KMS-11 (cell line): Measurements from ENCODE around the gene VAMP1.
"Not testable (repeated sequence)": the region's sequence is repeated elsewhere in the genome, so short reads cannot be mapped to it uniquely, and the experiment has no call there.

ENCODE experiments used
- H2AFZ ChIP-seq: fragments of 200-600 bp; sonication (generic); 2 replicates; pipeline ENCODE4 v1.6.1; 2016; ENCODE audit warnings: antibody characterized with exemption, mixed run types, low read depth
- H3K27ac ChIP-seq: fragments of 200-600 bp; sonication (generic); 2 replicates; pipeline ENCODE4 v1.6.1; 2016; ENCODE audit warnings: mild to moderate bottlenecking, mixed run types
- H3K27me3 ChIP-seq: fragments of 200-600 bp; sonication (generic); 2 replicates; pipeline ENCODE4 v1.6.1; 2017; ENCODE audit warnings: mild to moderate bottlenecking, low read depth, mixed run types, moderate library complexity; ENCODE audit not compliant: insufficient read depth
- H3K36me3 ChIP-seq: fragments of 200-600 bp; sonication (generic); 2 replicates; pipeline ENCODE4 v1.6.1; 2017; ENCODE audit warnings: mild to moderate bottlenecking, mixed run types; ENCODE audit not compliant: insufficient read depth
- H3K4me1 ChIP-seq: fragments of 200-600 bp; sonication (generic); 2 replicates; pipeline ENCODE4 v1.6.1; 2016; ENCODE audit warnings: mild to moderate bottlenecking, low read depth, mixed run types; ENCODE audit not compliant: poor library complexity, severe bottlenecking
- H3K4me2 ChIP-seq: fragments of 200-600 bp; sonication (generic); 2 replicates; pipeline ENCODE4 v1.7.0; 2016; ENCODE audit warnings: mild to moderate bottlenecking, mixed run types
- H3K4me3 ChIP-seq: fragments of 200-600 bp; sonication (generic); IDR thresholded peaks from 2 replicates; pipeline ENCODE4 v1.6.1; 2017; ENCODE audit warnings: low read depth, low read length, mixed read lengths; ENCODE audit not compliant: insufficient read depth
- H3K79me2 ChIP-seq: fragments of 200-600 bp; sonication (generic); 2 replicates; pipeline ENCODE4 v1.6.1; 2016; ENCODE audit warnings: low read depth, mixed run types; ENCODE audit not compliant: insufficient read depth
- H3K9ac ChIP-seq: fragments of 200-600 bp; sonication (generic); 2 replicates; pipeline ENCODE4 v1.6.1; 2016; ENCODE audit warnings: mild to moderate bottlenecking, mixed run types
- H4K20me1 ChIP-seq: fragments of 200-600 bp; sonication (generic); 2 replicates; pipeline ENCODE4 v1.6.1; 2016; ENCODE audit warnings: mild to moderate bottlenecking, mixed run types; ENCODE audit not compliant: insufficient read depth
- TF ChIP-seq, protein P1 (sequence below): fragments of 200-600 bp; sonication (generic); conservative IDR thresholded peaks from 2 replicates; pipeline ENCODE4 v1.6.1; 2017; ENCODE audit warnings: low read depth, mild to moderate bottlenecking, antibody characterized with exemption, low read length, moderate library complexity, mixed read lengths

Gene VAMP1

DNA sequence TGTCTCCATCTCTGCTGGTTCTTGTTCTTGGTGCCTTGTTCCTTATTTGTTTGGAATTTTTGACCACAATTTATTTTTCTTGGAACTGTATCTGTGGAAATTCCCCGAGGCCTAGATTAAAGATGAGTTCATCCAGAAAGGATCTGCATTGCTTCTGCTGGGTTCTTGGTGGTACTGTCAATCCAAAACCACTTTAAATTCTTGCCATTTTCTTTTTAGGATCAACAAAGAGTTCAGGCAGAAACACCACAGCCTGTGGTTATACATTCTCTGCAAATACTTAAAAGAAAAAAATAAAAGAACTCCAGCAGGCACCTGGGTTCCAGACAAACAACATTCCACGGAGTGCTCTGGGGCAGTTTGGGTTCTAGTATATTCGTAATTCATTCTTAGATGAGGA is 6.0 kb upstream of the VAMP1 start:
- H4K20me1 ChIP-seq, result no peaks in the 10 kb centered on the region
- no peaks in the 10 kb centered on the region for H3K36me3 ChIP-seq
- no peaks in the 10 kb centered on the region for H3K27me3 ChIP-seq
- no peak overlapping the region for H3K4me3 ChIP-seq
- H3K9ac ChIP-seq, result no peak overlapping the region
- TF ChIP-seq, protein P1, sequence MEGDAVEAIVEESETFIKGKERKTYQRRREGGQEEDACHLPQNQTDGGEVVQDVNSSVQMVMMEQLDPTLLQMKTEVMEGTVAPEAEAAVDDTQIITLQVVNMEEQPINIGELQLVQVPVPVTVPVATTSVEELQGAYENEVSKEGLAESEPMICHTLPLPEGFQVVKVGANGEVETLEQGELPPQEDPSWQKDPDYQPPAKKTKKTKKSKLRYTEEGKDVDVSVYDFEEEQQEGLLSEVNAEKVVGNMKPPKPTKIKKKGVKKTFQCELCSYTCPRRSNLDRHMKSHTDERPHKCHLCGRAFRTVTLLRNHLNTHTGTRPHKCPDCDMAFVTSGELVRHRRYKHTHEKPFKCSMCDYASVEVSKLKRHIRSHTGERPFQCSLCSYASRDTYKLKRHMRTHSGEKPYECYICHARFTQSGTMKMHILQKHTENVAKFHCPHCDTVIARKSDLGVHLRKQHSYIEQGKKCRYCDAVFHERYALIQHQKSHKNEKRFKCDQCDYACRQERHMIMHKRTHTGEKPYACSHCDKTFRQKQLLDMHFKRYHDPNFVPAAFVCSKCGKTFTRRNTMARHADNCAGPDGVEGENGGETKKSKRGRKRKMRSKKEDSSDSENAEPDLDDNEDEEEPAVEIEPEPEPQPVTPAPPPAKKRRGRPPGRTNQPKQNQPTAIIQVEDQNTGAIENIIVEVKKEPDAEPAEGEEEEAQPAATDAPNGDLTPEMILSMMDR, result no peak
- no peak overlapping the region for H3K27ac ChIP-seq
- H3K4me1 ChIP-seq, result peaks cover 8% of the 10 kb centered on the region
- no peak overlapping the region for H3K4me2 ChIP-seq
- H3K79me2 ChIP-seq, result no peaks in the 10 kb centered on the region
- H2AFZ ChIP-seq, result no peak overlapping the region

DNA sequence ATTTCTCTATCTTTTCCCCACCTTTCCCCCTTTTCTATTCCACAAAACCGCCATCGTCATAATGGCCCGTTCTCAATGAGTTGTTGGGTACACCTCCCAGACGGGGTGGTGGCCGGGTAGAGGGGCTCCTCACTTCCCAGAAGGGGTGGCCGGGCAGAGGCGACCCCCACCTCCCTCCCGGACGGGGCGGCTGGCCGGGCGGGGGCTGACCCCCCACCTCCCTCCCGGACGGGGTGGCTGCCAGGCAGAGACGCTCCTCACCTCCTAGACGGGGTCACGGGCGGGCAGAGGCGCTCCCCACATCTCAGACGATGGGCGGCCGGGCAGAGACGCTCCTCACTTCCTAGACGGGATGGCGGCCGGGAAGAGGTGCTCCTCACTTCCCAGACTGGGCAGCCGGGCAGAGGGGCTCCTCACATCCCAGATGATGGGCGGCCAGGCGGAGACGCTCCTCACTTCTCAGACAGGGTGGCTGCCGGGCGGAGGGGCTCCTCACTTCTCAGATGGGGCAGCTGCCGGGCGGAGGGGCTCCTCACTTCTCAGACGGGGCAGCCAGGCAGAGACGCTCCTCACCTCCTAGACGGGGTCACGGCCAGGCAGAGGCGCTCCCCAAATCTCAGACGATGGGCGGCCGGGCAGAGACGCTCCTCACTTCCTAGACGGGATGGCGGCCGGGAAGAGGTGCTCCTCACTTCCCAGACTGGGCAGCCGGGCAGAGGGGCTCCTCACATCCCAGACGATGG is 4.9 kb upstream of the VAMP1 start:
- not testable (repeated sequence) for H3K9ac ChIP-seq, H3K4me3 ChIP-seq

DNA sequence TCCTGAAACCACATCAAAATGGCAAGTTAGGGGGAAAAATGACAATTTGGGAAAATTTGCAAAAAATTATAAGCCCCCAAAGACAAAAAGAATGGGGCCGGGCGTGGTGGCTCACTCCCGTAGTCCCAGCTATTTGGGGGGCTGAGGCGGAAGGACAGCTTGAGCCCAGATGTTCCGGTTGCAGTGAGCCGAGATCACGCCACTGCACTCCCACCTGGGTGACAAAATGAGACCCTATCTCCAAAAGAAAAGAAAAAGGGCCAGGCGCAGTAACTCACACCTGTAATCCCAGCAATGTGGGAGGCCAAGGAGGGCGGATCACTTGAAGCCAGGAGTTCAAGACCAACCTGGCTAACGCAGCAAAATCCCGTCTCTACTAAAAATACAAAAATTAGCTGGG is 2.0 kb upstream of the VAMP1 start:
- Histone ChIP-seq H3K4me1 (peaks cover 31% of the 10 kb centered on the region), H3K79me2 (no peaks in the 10 kb centered on the region; the same call in 1 of the 2 replicates), H3K27me3 (no peaks in the 10 kb centered on the region), H3K27ac (no peak overlapping the region), H4K20me1 (no peaks in the 10 kb centered on the region), H3K36me3 (no peaks in the 10 kb centered on the region), H3K9ac (no peak overlapping the region), H3K4me2 (no peak overlapping the region), H3K4me3 (no peak overlapping the region), H2AFZ (no peak overlapping the region)
- TF ChIP-seq, protein P1, result no peak

More for the DNA sequence above, 4.9 kb upstream of the VAMP1 start:
- not testable (repeated sequence) for H2AFZ ChIP-seq, H3K79me2 ChIP-seq, H3K36me3 ChIP-seq, H4K20me1 ChIP-seq, H3K27ac ChIP-seq, H3K4me2 ChIP-seq, H3K27me3 ChIP-seq
- peaks cover 13% of the 10 kb centered on the region for H3K4me1 ChIP-seq

DNA sequence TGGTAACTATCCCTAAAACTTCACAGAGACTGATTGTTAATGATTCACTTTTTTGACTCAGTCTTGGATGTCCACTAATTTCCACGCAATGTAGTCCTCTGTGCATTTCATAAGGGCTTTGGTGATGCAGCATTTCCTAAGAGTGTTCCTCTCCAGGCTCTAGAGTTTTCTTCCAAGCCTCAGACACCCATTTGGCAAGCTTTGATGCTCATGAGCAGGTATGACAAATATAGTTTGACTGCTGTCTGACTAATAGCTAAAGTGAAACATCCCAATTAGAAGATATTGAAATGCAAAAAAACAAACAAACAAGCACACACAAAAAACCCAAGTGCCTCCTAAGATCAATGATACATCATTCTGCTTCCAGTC is 1.5 kb upstream of the VAMP1 start:
- Histone ChIP-seq H3K4me2 (no peak overlapping the region), H3K4me1 (peaks cover 31% of the 10 kb centered on the region), H3K36me3 (no peaks in the 10 kb centered on the region), H3K27ac (no peak overlapping the region), H4K20me1 (no peaks in the 10 kb centered on the region), H3K79me2 (no peaks in the 10 kb centered on the region; the same call in 1 of the 2 replicates), H3K4me3 (no peak overlapping the region), H3K27me3 (no peaks in the 10 kb centered on the region), H3K9ac (no peak overlapping the region), H2AFZ (no peak overlapping the region)
- TF ChIP-seq, protein P1, result no peak

DNA sequence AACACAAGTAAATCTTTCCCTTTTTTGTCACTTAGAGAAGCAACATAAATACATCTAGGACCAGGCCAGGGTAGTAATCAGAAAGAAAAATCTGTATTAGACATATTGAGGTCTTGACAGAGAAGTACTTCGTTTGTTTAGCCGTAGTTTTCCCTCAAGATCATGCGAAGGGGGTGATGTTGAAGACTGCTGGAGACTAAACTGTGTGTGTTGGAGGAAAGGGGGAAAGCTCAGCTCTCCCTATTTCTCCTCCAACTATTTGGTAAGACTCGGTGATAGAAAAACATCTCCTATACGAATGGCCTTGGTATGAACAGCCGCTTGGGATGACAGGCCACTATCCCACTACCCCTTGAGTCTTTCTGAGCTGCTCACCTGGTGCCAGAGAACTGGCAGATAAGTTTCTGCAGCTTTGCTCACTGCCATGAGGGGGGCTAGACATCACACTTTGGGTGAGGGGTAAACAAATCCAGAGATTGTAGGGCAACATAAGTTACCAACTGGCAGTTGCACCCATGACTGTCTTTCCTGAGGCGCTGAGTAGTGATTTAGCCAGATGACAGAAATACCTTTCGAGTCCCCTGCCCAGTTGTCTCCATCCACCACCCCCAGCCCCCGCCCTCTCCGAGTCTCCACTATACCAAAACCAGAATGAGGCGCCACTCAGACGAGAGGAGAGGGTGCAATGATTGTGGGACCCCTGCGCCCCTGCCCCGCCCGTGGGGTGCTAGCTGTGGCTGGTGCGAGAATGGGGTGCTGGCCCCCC is 685 bp downstream of the VAMP1 start:
- peak overlapping the region; percentile 56 for H3K27ac ChIP-seq
- peak overlapping the region; percentile 91 for H2AFZ ChIP-seq

More for the DNA sequence above, 685 bp downstream of the VAMP1 start:
- H3K79me2 ChIP-seq, result no peaks in the 10 kb centered on the region; the same call in 1 of the 2 replicates
- no peaks in the 10 kb centered on the region for H4K20me1 ChIP-seq
- peak overlapping the region; percentile 56 for H3K9ac ChIP-seq
- no peaks in the 10 kb centered on the region for H3K36me3 ChIP-seq
- H3K4me1 ChIP-seq, result peaks cover 31% of the 10 kb centered on the region
- no peaks in the 10 kb centered on the region for H3K27me3 ChIP-seq
- H3K4me2 ChIP-seq, result peak overlapping the region; percentile 73
- H3K4me3 ChIP-seq, result no peak overlapping the region
- TF ChIP-seq, protein P1, result no peak
